ENCODE measurements around the gene HJV.

HJV gene

DNA sequence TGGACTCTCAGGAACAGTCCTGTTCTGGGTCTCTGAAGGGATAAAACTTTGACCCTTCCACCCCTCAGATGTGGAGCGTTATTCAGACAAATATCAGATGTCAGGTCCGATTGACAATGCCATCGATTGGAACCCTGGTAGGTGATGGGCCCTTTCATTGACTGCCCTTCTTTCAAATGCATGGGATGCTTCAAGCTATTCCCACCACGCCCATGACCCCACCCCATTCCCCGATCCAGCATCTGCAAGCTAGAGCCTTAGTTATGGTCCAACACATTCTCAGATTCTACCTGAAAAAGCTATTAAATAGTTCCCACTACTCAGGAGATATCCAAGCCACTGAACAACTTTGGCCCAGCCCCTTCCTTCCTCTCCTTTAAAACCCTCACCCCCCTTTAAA, 44.5 kb downstream of the HJV start:
- DNase-seq (ENCODE audit: low read depth): no peak

DNA sequence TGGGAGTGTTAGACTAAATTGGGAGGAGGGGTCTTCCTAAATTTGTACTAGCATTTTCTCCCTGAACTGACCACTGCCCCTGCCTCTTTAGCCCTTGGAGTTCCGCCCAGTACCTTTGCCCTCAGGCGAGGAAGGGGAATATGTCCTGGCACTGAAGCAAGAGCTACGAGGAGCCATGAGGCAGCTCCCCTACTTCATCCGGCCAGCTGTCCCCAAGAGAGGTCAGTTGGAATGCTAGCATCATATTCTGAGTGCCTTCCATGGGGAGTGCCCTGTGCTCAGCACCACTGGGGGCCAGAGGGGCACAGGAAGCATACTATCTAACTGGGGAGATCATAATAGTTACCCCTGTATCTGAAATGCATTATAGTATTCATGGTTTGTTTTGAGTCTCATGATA, 46.3 kb downstream of the HJV start:
- no peak for DNase-seq (ENCODE audit: low read depth)

DNA sequence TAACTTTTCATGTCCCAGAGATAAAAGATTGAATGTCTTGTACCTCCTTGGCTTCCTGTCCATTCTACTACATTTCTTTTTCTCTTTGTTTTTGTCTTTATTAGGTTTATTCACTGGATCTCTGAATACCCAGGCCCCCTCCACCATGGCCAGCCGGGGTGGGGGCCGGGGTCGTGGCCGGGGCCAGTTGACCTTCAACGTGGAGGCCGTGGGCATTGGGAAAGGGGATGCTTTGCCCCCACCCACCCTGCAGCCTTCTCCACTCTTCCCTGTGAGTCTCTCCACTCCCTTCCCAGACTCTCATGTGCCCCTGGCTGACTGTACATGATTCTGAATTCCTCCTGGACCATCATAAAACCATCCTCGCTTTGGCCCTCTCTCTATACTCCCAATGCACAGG, 46.8 kb downstream of the HJV start:
- DNase-seq (ENCODE audit: low read depth): no peak

DNA sequence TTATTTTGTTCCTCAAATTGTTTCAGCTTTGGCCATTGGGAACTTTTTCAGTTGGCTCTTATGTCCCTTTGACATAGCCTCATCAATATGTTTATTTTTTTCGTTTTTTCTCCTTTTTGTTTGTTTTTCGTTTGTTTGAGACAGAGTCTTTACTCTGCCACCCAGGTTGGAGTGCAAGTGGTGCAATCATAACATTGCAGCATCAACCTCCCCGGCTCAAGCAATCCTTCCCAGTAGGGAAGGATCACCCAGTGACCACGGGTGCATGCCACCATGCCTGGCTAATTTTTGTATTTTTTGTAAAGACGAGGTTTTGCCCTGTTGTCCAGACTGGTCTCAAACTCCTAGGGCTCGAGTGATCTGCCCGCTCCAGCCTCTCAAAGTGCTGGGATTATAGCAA, 49.0 kb downstream of the HJV start:
- no peak for DNase-seq (ENCODE audit: low read depth)
